SK-N-SH treated with all-trans-retinoic acid at 6 μM for 48 hours (cell line): ENCODE results near the gene KANK2.

Experiments
- ARNTL ChIP-seq: fragments of 450-650 bp; formaldehyde crosslinking; IDR thresholded peaks from 2 replicates; pipeline ENCODE4 v1.5.0; 2020; ENCODE audit warnings: low read depth, mild to moderate bottlenecking, moderate library complexity, borderline replicate concordance
- ESRRG ChIP-seq: fragments of 250-450 bp; sonication (Bioruptor Pico); IDR thresholded peaks from 2 replicates; pipeline ENCODE4 v1.6.1; 2021; ENCODE audit warnings: mild to moderate bottlenecking
- GLIS3 ChIP-seq: fragments of 250-450 bp; sonication (Bioruptor Pico); IDR thresholded peaks from 2 replicates; pipeline ENCODE4 v1.5.0; 2020; ENCODE audit warnings: mild to moderate bottlenecking, moderate library complexity
- ISL1 ChIP-seq: fragments of 250-450 bp; sonication (Bioruptor Pico); IDR thresholded peaks from 2 replicates; pipeline ENCODE4 v2.1.2; 2022; ENCODE audit warnings: mild to moderate bottlenecking, moderate library complexity
- PATZ1 ChIP-seq: fragments of 250-450 bp; sonication (Bioruptor Pico); IDR thresholded peaks from 2 replicates; pipeline ENCODE4 v1.8.0; 2020; ENCODE audit warnings: mild to moderate bottlenecking, moderate library complexity, borderline replicate concordance
- TOX ChIP-seq: fragments of 250-450 bp; sonication (Bioruptor Pico); IDR thresholded peaks from 2 replicates; pipeline ENCODE4 v1.8.0; 2021; ENCODE audit warnings: mild to moderate bottlenecking, moderate library complexity, borderline replicate concordance
- ZC3H10 ChIP-seq: fragments of 250-450 bp; sonication (Bioruptor Pico); IDR thresholded peaks from 2 replicates; pipeline ENCODE4 v1.5.1; 2021; ENCODE audit warnings: mild to moderate bottlenecking, moderate library complexity
- ZFP3 ChIP-seq: fragments of 250-450 bp; sonication (Bioruptor Pico); IDR thresholded peaks from 2 replicates; pipeline ENCODE4 v1.5.0; 2020; ENCODE audit warnings: mild to moderate bottlenecking, moderate library complexity
- ZFP30 ChIP-seq: fragments of 450-650 bp; formaldehyde crosslinking; IDR thresholded peaks from 2 replicates; pipeline ENCODE4 v1.5.0; 2022; ENCODE audit warnings: mild to moderate bottlenecking, moderate library complexity
- ZNF565 ChIP-seq: fragments of 450-650 bp; formaldehyde crosslinking; conservative IDR thresholded peaks from 2 replicates; pipeline ENCODE4 v1.5.0; 2020; ENCODE audit warnings: low read depth, mild to moderate bottlenecking, moderate library complexity
- ZNF8 ChIP-seq: fragments of 450-650 bp; formaldehyde crosslinking; IDR thresholded peaks from 2 replicates; pipeline ENCODE4 v1.5.0; 2020; ENCODE audit warnings: mild to moderate bottlenecking, moderate library complexity
- TF ChIP-seq, protein P1 (sequence below): fragments of 250-450 bp; sonication (Bioruptor Pico); IDR thresholded peaks from 2 replicates; pipeline ENCODE4 v1.5.1; 2020; ENCODE audit warnings: low read depth, mild to moderate bottlenecking, moderate library complexity

DNA sequence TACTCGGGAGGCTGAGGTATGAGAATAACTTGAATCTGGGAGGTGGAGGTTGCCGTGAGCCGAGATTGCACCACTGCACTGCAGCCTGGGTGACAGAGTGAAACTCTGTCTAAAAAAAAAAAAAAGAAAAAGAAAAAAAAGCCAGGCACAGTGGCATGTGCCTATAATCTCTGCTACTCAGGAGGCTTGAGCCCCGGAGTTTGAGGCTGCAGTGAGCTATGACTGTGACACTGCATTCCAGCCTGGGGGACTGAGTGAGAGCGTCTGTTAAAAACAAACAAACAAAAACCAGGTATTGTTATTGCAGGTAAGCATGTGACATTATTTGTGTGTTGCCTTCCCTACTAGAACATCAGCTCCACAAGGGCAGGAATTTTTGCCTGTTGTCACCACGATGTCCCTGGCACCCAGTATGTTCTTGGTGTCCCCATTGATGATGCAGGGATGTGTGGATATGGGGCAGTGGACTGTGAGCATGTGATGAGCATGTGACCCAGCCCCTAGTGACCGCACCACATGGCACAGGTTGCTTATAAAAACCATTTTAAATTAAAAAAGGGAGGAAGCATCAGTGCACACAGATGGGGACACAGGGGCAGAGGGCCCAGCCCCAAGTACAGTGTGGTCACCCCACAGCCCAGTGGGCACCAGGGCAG is 1.6 kb upstream of the KANK2 start:
- TF ChIP-seq ARNTL (CRISPR knock-in tag) (no peak), ZNF565 (CRISPR knock-in tag) (no peak), ZC3H10 (CRISPR knock-in tag) (no peak), PATZ1 (no peak), ZFP30 (CRISPR knock-in tag) (no peak), GLIS3 (CRISPR knock-in tag) (no peak), ZNF8 (no peak), ISL1 (CRISPR knock-in tag) (no peak), ZFP3 (CRISPR knock-in tag) (no peak), ESRRG (CRISPR knock-in tag) (no peak), TOX (CRISPR knock-in tag) (no peak)
- TF ChIP-seq, protein P1, sequence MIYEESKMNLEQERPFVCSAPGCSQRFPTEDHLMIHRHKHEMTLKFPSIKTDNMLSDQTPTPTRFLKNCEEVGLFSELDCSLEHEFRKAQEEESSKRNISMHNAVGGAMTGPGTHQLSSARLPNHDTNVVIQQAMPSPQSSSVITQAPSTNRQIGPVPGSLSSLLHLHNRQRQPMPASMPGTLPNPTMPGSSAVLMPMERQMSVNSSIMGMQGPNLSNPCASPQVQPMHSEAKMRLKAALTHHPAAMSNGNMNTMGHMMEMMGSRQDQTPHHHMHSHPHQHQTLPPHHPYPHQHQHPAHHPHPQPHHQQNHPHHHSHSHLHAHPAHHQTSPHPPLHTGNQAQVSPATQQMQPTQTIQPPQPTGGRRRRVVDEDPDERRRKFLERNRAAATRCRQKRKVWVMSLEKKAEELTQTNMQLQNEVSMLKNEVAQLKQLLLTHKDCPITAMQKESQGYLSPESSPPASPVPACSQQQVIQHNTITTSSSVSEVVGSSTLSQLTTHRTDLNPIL: no peak
